BLaER1 (cell line): ENCODE data around the gene H6PD.

Experiments
- H3K27ac ChIP-seq: shearing (Covaris generic); formaldehyde crosslinking; 2 replicates; pipeline ENCODE4 v1.8.1; 2022
- H3K27me3 ChIP-seq: shearing (Covaris generic); formaldehyde crosslinking; 2 replicates; pipeline ENCODE4 v1.8.1; 2022
- H3K36me3 ChIP-seq: shearing (Covaris generic); formaldehyde crosslinking; 2 replicates; pipeline ENCODE4 v1.8.1; 2022
- H3K4me1 ChIP-seq: shearing (Covaris generic); formaldehyde crosslinking; 2 replicates; pipeline ENCODE4 v1.8.1; 2022
- H3K4me2 ChIP-seq: shearing (Covaris generic); formaldehyde crosslinking; 2 replicates; pipeline ENCODE4 v1.8.1; 2022
- H3K4me3 ChIP-seq: shearing (Covaris generic); formaldehyde crosslinking; 2 replicates; pipeline ENCODE4 v1.8.1; 2022
- H3K9ac ChIP-seq: shearing (Covaris generic); formaldehyde crosslinking; 2 replicates; pipeline ENCODE4 v1.8.1; 2022
- H3K9me3 ChIP-seq: shearing (Covaris generic); formaldehyde crosslinking; 2 replicates; pipeline ENCODE4 v1.8.1; 2022
- H4K20me1 ChIP-seq: shearing (Covaris generic); formaldehyde crosslinking; 2 replicates; pipeline ENCODE4 v1.8.1; 2022
- Cebpa-rat ChIP-seq: shearing (Covaris generic); IDR thresholded peaks from 2 replicates; pipeline ENCODE4 v1.8.1; 2022

Gene H6PD

DNA sequence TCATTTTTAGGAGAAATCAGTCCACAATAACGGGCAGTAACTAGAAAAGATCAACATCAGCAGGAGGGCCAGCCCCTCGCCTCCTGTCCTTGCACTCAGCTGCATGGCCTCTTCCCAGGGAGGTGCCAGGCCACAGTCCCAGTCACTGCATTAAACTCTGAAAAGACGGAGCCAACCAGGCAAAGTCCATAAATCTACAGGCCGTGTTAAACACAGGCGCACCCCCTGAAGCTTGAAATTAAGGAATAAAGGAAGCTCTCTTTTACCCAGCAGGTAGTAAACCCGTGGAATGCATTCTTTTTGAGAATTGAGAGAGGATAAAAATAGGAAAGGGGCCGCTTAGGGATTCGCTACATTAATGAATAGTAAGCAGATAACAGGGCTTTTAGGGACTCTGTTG, 18.4 kb downstream of the H6PD start:
- H3K4me1 ChIP-seq: peaks cover 3% of the 10 kb centered on the region

DNA sequence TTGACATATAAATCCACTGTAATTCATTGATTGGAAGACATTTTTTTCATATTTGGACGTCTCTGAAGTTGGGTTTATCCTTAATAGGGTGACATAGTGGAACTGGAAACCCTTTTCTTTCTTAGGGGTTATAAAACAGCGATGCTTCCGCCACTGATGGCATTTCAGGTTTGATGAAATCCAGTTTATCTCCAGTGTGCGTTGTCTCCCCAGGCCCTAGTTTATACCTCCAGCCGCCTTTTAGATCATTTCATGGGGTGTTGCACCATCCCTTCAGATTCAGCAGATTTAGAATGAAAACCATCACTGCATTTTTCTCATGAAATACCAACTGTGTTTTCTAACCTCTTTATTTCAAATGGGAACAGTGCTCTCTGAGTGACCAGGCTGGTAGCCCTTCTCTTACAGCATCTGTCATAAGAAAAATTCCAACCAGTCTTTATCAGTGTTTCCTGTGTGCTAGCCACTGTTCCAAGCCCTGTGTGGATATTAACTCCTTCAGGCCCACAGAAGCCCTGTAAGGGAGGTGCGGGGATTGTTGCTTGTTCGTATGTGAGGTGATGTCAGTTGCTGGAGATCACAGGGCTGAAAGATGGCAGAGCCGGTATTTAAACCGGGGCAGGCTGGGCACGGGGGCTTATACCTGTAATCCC, 19.0 kb downstream of the H6PD start:
- Histone ChIP-seq H3K27ac (no peak overlapping the region), H3K4me1 (no peaks in the 10 kb centered on the region), H3K4me2 (no peak overlapping the region), H4K20me1 (peaks cover 59% of the 10 kb centered on the region; the same call in 1 of the 2 replicates), H3K9ac (no peak overlapping the region), H3K36me3 (peaks cover 57% of the 10 kb centered on the region; the same call in 1 of the 2 replicates), H3K4me3 (no peak overlapping the region), H3K27me3 (no peaks in the 10 kb centered on the region), H3K9me3 (peaks cover 10% of the 10 kb centered on the region)
- no peak for TF ChIP-seq Cebpa-rat

More for the DNA sequence above, 18.4 kb downstream of the H6PD start:
- H3K36me3 ChIP-seq: peaks cover 51% of the 10 kb centered on the region; the same call in 1 of the 2 replicates
- peaks cover 4% of the 10 kb centered on the region for H3K9me3 ChIP-seq
- H3K27ac ChIP-seq: no peak overlapping the region
- H4K20me1 ChIP-seq: peaks cover 59% of the 10 kb centered on the region; the same call in 1 of the 2 replicates
- no peak overlapping the region for H3K4me3 ChIP-seq
- no peak for TF ChIP-seq Cebpa-rat
- no peak overlapping the region for H3K9ac ChIP-seq
- H3K27me3 ChIP-seq: no peaks in the 10 kb centered on the region
- no peak overlapping the region for H3K4me2 ChIP-seq

GRCh38 chr1:9256332-9256731, 21.8 kb downstream of the H6PD start:
- peaks cover 40% of the 10 kb centered on the region; the same call in 1 of the 2 replicates for H3K36me3 ChIP-seq
- no peak overlapping the region for H3K4me3 ChIP-seq
- H3K4me1 ChIP-seq: no peaks in the 10 kb centered on the region; the same call in 1 of the 2 replicates
- no peak for TF ChIP-seq Cebpa-rat
- H3K27me3 ChIP-seq: no peaks in the 10 kb centered on the region
- peaks cover 25% of the 10 kb centered on the region for H3K9me3 ChIP-seq
- H3K4me2 ChIP-seq: no peak overlapping the region
- peaks cover 45% of the 10 kb centered on the region; the same call in 1 of the 2 replicates for H4K20me1 ChIP-seq
- H3K9ac ChIP-seq: no peak overlapping the region
- H3K27ac ChIP-seq: no peak overlapping the region

DNA sequence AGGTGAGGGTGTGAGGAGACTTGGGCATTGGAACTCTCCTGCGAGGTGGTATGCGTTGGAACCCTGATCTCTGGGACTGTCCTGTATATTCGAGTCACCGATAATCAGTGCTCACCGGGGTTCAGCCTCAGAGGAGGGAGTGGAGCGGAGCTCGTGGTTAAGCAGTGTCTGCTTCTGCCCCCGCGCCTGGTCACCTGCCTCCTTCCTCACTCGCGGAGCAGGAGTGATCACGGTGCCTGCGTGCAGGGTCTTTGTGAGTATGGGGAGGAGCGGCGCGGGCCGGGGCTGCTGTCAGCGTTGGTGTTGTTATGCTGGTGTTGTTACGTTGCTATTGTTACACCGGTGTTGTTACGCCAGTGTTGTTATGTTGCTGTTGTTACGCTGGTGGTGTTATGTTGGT, 23.3 kb downstream of the H6PD start:
- no peak overlapping the region for H3K9ac ChIP-seq
- no peak overlapping the region for H3K4me2 ChIP-seq
- no peak for TF ChIP-seq Cebpa-rat
- H3K27ac ChIP-seq: no peak overlapping the region
- H3K4me3 ChIP-seq: no peak overlapping the region
- peaks cover 51% of the 10 kb centered on the region for H3K36me3 ChIP-seq
- no peaks in the 10 kb centered on the region for H3K27me3 ChIP-seq
- H4K20me1 ChIP-seq: peaks cover 30% of the 10 kb centered on the region; the same call in 1 of the 2 replicates
- H3K4me1 ChIP-seq: no peaks in the 10 kb centered on the region; the same call in 1 of the 2 replicates
- H3K9me3 ChIP-seq: peaks cover 25% of the 10 kb centered on the region

DNA sequence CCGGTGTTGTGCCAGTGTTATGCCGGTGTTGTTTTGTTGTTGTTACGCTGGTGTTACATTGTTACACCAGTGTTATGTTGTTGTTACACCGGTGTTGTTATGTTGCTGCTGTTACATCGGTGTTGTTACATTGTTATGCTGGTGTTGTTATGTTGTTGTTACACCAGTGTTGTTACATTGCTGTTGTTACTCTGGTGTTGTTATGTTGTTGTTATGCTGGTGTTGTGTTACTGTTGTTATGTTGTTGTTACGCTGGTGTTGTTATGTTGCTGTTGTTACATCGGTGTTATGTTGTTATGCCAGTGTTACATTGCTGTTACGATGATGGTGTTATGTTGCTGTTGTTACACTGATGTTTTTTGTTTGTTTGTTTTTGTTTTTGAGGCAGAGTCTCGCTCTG, 24.1 kb downstream of the H6PD start:
- Histone ChIP-seq H3K27ac (no peak overlapping the region), H3K4me1 (no peaks in the 10 kb centered on the region; the same call in 1 of the 2 replicates), H3K27me3 (no peaks in the 10 kb centered on the region), H3K9me3 (peaks cover 25% of the 10 kb centered on the region), H3K9ac (no peak overlapping the region), H3K4me2 (no peak overlapping the region), H4K20me1 (peaks cover 22% of the 10 kb centered on the region; the same call in 1 of the 2 replicates), H3K4me3 (no peak overlapping the region), H3K36me3 (peaks cover 59% of the 10 kb centered on the region)
- TF ChIP-seq Cebpa-rat: no peak

DNA sequence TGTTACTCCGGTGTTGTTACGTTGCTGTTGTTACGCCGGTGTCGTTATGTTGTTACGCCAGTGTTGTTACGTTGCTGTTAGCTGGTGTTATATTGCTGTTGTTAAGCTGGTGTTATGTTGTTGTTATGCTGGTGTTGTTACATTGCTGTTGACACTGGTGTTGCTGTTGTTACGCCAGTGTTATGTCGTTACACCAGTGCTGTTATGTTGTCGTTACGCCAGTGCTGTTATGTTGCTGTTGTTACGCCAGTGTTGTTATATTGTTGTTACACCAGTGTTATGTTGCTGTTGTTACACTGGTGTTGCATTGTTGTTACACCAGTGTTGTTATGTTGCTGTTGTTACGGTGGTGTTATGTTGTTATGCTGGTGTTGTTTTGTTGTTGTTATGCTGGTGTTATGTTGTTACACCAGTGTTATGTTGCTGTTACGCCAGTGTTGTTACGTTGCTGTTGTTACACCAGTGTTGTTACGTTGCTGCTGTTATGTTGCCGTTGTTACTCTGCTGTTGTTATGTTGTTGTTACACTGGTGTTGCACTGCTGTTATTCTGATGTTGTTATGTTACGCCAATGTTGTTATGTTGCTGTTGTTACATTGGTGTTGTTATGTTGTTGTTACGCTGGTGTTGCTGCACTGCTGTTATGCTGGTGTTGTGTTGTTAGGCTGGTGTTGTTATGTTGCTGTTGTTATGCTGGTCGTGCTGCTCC, 25.6 kb downstream of the H6PD start:
- no peaks in the 10 kb centered on the region for H3K27me3 ChIP-seq
- no peak overlapping the region for H3K9ac ChIP-seq
- no peak for TF ChIP-seq Cebpa-rat
- no peaks in the 10 kb centered on the region; the same call in 1 of the 2 replicates for H3K4me1 ChIP-seq
- no peak overlapping the region for H3K4me2 ChIP-seq
- H3K4me3 ChIP-seq: no peak overlapping the region
- peaks cover 25% of the 10 kb centered on the region for H3K9me3 ChIP-seq
- H3K36me3 ChIP-seq: peaks cover 71% of the 10 kb centered on the region
- H4K20me1 ChIP-seq: peaks cover 17% of the 10 kb centered on the region; the same call in 1 of the 2 replicates
- no peak overlapping the region for H3K27ac ChIP-seq

GRCh38 chr1:9261496-9261895, 26.9 kb downstream of the H6PD start:
- Histone ChIP-seq H3K36me3 (peaks cover 68% of the 10 kb centered on the region), H3K4me3 (no peak overlapping the region)
- no peak for TF ChIP-seq Cebpa-rat

DNA sequence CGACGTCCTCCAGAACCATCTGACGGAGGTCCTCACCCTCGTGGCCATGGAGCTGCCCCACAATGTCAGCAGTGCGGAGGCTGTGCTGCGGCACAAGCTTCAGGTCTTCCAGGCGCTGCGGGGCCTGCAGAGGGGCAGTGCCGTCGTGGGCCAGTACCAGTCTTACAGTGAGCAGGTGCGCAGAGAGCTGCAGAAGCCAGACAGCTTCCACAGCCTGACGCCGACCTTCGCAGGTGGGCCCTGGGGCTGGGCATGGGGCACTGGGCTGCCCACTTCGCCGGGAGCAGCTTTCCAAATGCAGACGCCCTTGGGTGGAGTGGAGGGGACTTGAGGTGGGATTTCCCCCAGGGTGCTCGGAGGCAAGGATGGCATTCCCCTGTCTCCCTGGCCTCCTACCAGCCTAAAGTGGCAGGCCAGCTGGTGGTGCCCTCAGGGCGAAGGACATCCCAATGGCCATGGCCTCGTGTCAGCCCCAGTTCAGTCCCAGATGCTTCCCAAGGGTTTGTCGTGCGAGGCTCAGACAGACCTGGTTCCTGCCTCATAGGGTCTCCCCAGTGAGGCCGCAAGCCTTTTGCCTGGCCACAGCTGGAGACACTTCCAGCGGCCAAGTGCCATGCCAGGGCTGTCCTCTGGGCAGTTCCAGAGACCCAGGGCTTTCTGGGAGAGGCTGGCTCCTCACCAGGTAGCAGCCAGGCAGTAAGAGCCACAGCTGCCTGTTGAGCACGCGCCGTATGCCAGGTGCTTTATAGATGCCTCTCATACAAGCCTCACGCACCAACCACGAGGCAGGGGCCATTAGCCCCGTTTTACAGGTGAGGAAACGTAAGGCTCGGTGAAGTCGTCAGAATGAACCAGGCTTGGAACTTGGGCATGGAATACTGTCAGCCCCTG, 27.8 kb downstream of the H6PD start:
- Histone ChIP-seq H4K20me1 (peaks cover 7% of the 10 kb centered on the region; the same call in 1 of the 2 replicates), H3K9ac (no peak overlapping the region), H3K4me3 (no peak overlapping the region), H3K27ac (no peak overlapping the region), H3K9me3 (peaks cover 25% of the 10 kb centered on the region), H3K4me1 (peaks cover 18% of the 10 kb centered on the region), H3K27me3 (no peaks in the 10 kb centered on the region), H3K4me2 (no peak overlapping the region), H3K36me3 (peaks cover 67% of the 10 kb centered on the region)
- no peak for TF ChIP-seq Cebpa-rat

More at GRCh38 chr1:9261496-9261895, 26.9 kb downstream of the H6PD start:
- Histone ChIP-seq H4K20me1 (peaks cover 12% of the 10 kb centered on the region; the same call in 1 of the 2 replicates), H3K27ac (no peak overlapping the region), H3K4me1 (peaks cover 10% of the 10 kb centered on the region), H3K4me2 (no peak overlapping the region), H3K9me3 (peaks cover 25% of the 10 kb centered on the region), H3K9ac (no peak overlapping the region), H3K27me3 (no peaks in the 10 kb centered on the region)

- no peaks in the 10 kb centered on the region for H3K27me3 ChIP-seq
- H3K9me3 ChIP-seq: peaks cover 17% of the 10 kb centered on the region
- TF ChIP-seq Cebpa-rat: no peak
- H3K4me2 ChIP-seq: no peak overlapping the region
- peaks cover 28% of the 10 kb centered on the region for H3K4me1 ChIP-seq
- H3K9ac ChIP-seq: no peak overlapping the region
- 0 out of 2 replicates have a peak, but pooled peaks cover 5% of the 10 kb centered on the region for H4K20me1 ChIP-seq
- no peak overlapping the region for H3K27ac ChIP-seq
- no peak overlapping the region for H3K4me3 ChIP-seq
- peaks cover 57% of the 10 kb centered on the region for H3K36me3 ChIP-seq
These were observed 28.8 kb downstream of the H6PD start for GRCh38 chr1:9263276-9263855.
